ENCODE results near the gene NAA10.

The NAA10 gene

DNA sequence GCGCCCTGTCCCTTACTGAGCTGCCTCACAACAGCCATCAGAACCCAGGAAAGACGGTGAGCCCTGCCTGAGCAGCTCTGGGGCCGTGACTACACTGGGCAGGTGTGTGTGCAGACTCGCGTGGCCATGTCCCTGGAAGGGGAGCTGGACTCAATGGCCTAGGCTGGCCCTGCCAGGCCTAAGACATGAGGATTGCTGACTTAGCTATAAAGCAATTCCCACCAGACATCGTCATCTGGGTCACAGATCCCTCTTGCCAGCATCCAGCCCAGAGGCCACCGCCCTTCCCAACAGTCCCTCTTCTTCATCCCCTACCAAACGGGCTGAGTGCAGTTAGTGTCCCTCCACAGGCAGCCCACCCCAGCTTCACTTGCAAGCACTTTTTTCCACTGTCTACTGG is 3.7 kb downstream of the NAA10 start:
- Histone ChIP-seq H3K36me3 (ENCODE audit: control insufficient read depth, insufficient read depth, low read length) (peaks cover 4% of the 10 kb centered on the region), H3K4me3 (replicated peaks; ENCODE audit: low read depth, low read length) (no peak overlapping the region), H3K27me3 (replicated peaks; ENCODE audit: control insufficient read depth, insufficient read depth, low read length) (no peaks in the 10 kb centered on the region)
- no peak for TF ChIP-seq CTCF (IDR thresholded peaks at IDR 0.05; ENCODE audit: insufficient read depth, low read length, poor library complexity, severe bottlenecking)
- no peak for DNase-seq (ENCODE audit: extremely low read depth, insufficient read length)

GRCh38 chrX:153930011-153930910 is 4.6 kb downstream of the NAA10 start:
- TF ChIP-seq CTCF (IDR thresholded peaks at IDR 0.05; ENCODE audit: insufficient read depth, low read length, poor library complexity, severe bottlenecking) = no peak
- DNase-seq (ENCODE audit: extremely low read depth, insufficient read length) = no peak
- Histone ChIP-seq H3K36me3 (ENCODE audit: control insufficient read depth, insufficient read depth, low read length) (peaks cover 4% of the 10 kb centered on the region), H3K4me3 (replicated peaks; ENCODE audit: low read depth, low read length) (no peak overlapping the region), H3K27me3 (replicated peaks; ENCODE audit: control insufficient read depth, insufficient read depth, low read length) (no peaks in the 10 kb centered on the region)

DNA sequence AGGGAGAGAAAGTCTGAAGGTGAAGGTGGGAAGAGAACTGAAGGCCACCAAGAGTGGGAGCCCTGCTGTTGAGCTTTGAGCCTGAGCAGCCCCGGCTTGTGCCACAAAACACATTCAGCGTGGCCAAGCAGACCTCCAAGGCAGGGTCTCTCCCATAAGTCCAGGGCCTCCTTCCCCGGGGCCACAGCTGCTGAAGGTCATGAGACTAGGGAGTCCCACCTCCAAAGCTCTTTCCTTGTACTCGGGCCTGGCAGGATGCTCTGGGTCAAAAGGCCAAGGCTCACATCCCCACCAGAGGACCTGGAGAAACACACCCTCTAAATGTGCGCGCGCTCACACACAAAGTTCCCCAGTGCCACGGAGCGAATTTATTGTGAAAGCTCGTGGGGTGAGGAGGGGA is 5.3 kb downstream of the NAA10 start:
- Histone ChIP-seq H3K27me3 (replicated peaks; ENCODE audit: control insufficient read depth, insufficient read depth, low read length) (no peaks in the 10 kb centered on the region), H3K4me3 (replicated peaks; ENCODE audit: low read depth, low read length) (no peak overlapping the region; the same call in 1 of the 2 replicates), H3K36me3 (ENCODE audit: control insufficient read depth, insufficient read depth, low read length) (peaks cover 4% of the 10 kb centered on the region)
- DNase-seq (ENCODE audit: extremely low read depth, insufficient read length) = no peak
- TF ChIP-seq CTCF (IDR thresholded peaks at IDR 0.05; ENCODE audit: insufficient read depth, low read length, poor library complexity, severe bottlenecking) = no peak

DNA sequence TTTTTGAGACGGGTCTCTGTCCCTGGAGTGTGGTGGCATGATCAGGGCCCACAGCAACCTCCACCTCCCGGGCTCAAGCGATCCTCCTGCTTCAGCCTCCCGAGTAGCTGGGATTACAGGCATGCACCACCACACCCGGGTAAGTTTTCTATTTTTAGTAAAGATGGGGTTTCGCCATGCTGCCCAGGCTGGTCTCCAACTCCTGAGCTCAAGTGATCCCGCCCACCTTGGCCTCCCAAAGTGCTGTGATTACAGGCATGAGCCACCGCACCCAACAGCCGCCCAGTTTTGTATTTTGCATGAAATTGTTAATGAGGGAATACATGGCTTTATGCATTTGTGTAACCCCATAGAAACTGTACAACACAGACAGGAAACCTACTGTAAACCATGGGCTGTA is 6.0 kb downstream of the NAA10 start:
- DNase-seq (ENCODE audit: extremely low read depth, insufficient read length) = no peak
- H3K36me3 ChIP-seq (ENCODE audit: control insufficient read depth, insufficient read depth, low read length) = peaks cover 4% of the 10 kb centered on the region
- H3K27me3 ChIP-seq (replicated peaks; ENCODE audit: control insufficient read depth, insufficient read depth, low read length) = no peaks in the 10 kb centered on the region
- TF ChIP-seq CTCF (IDR thresholded peaks at IDR 0.05; ENCODE audit: insufficient read depth, low read length, poor library complexity, severe bottlenecking) = no peak
- H3K4me3 ChIP-seq (replicated peaks; ENCODE audit: low read depth, low read length) = peak overlapping the region; percentile 53

- peak overlapping the region; percentile 79 for H3K4me3 ChIP-seq (replicated peaks; ENCODE audit: low read depth, low read length)
- peaks cover 4% of the 10 kb centered on the region for H3K36me3 ChIP-seq (ENCODE audit: control insufficient read depth, insufficient read depth, low read length)
- TF ChIP-seq CTCF (IDR thresholded peaks at IDR 0.05; ENCODE audit: insufficient read depth, low read length, poor library complexity, severe bottlenecking) = peak; percentile 17
- DNase-seq (ENCODE audit: extremely low read depth, insufficient read length) = peak; percentile 100
- no peaks in the 10 kb centered on the region for H3K27me3 ChIP-seq (replicated peaks; ENCODE audit: control insufficient read depth, insufficient read depth, low read length)
Measured at GRCh38 chrX:153927922-153928760, 6.7 kb downstream of the NAA10 start.

Data from GM06990 (cell line).